Cardiac septum (tissue), 1 donor: ENCODE measurements around the gene RASAL3. TPM values are rescaled to one million over a fixed set of nuclear protein-coding genes. Genes with fewer than 3 reads are reported as not detected.
A peak's percentile ranks its signal among the peaks of the same experiment; 100 is the strongest.

Source experiments
- DNase-seq: peaks from one replicate; pipeline ENCODE4 v3.0.0-alpha.2; 2020; ENCODE audit warnings: low spot score
- intact Hi-C: fragments of 100-400 bp; cut with DNase I; formaldehyde crosslinking; loops from one replicate; pipeline ENCODE4 v1.14.0; 2022
- total RNA-seq: library from RNA; stranded (reverse); fragmentation: NEBNext Ultra II Directional; extraction: Animal tissue kit (Norgen Biotek cat#: 25700); gene quantifications from one replicate; pipeline ENCODE4 v1.2.1, GENCODE V29; 2021
- donor health status: DM: no; HTN: no; CAD: no.

The RASAL3 gene
- total RNA-seq, 1 donor from 2014 or later, result 1.7 TPM

DNA sequence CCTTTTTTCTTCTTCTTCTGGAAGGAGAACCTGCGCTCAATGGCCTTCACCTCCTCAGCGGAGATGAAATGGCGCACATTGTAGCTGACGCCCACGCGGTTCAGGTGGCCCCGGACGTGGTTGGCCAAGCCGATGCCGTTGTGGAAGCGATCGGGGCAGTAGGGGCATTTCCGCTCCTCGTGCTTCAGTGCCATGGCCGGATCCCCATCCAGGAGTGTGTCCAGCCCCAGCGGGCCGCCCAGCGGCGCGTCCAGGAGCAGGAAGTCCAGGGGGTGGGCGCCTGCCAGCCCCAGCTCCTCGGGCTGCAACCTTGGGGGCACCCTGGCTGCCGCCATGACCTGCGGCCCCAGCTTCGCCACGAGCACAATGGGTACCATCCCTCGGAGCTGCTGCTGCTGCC, 25.8 kb downstream of the RASAL3 start:
- intact Hi-C loops, result no loop called here
- no peak for DNase-seq

DNA sequence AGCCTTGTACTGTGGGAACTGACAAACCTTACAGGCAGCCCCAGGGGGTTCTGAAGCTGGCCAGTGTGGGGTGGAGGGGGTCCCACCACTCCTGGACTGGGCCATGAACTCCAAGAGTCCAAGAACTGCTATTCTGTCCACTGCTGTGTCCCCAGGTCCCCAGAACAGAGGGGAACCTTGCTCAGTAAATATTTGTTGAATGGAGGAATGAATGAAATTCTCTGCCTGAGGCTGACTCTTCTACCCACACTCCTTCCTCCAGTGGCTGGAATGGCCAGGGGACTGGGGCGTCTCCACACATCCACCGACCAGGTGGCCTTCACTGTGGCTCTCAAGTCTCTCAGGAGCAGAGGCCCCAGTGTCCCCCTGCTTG, 26.2 kb downstream of the RASAL3 start:
- intact Hi-C loops, result no loop called here
- no peak for DNase-seq

DNA sequence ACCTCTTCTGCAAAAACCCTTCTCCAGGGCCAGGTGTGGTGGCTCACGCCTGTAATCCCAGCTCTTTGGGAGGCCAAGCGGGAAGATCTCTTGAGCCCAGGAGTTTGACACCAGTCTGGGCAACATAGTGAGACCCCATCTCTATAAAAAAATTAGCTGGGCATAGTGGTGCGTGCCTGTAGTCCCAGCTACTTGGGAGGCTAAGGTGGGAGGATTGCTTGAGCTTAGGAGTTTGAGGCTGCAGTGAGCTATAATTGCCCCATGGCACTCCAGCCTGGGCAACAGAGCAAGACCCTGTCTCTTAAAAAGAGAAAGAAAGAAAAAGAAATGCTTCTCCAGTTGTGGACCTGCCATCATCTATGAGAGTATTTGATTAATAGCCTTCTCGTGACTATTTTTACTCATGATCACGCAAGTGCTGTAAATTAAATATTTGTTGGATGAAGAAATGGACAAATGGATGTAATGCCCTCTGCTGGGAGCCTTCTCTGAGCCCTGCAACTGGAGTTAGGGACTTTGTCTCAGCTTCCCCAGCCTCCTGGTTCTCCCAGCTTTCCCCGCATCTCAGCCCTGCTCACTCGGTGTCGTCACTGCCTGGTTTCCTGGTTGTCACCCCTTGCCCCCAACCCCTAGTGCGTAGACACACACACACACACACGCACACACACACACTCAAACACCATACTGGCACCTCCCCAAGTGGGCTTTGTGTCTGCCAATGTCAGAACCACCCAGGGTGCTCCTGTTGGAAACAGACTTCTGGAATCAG, 26.8 kb downstream of the RASAL3 start:
- no peak for DNase-seq
- intact Hi-C loops, result no loop called here

DNA sequence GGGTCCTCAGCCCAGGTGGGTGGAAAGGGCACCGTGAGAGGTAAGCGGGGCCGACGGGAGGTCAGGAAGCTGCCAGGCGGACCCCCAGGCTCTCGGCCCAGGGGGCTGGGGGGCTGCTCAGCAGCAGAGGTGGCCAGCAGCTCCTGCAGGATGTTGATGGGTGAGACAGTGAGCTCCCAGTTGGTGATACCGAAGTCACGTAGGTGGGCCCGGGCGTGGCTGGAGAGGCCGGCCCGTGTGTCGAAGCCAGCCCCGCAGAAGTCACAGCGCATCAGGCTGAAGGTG, 27.6 kb downstream of the RASAL3 start:
- DNase-seq, result no peak
- intact Hi-C loops, result no loop called here

DNA sequence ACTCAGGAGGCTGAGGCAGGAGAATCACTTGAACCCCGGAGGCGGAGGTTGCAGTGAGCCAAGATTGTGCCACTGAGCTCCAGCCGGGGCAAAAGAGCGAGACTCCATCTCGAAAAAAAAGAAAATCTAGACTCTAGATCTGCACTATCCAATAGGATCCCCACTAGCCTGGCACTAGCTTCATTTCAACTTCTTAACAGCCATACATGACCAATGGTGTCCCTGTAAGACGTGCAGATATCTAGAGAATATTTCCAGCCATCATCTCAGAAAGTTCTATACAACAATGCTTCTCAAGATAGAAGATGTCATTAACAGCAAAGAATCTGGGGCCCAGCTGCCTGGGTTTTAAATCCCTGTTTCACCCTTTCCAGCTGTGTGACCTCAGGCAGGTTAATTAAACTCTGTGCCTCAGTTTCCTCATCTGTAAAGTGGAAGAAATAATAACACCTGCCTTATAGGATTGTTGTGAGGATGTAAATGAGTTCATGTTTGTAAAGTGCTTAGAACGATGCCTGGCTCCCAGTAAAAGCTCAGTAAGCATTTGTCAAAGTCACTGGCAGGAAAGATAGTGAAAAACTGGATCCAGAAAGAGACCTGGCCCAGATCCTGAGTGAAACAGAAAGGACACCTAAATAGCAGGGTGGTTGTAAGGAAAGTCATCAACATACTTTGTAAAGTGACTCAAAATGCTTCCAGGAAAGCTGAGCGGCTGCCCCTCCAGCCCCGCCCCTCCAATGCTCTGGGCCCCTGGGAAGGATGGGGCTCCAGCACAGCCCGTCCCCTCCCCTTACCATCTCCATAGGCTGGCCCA, 28.1 kb downstream of the RASAL3 start:
- intact Hi-C loops, result no loop called here
- no peak for DNase-seq

DNA sequence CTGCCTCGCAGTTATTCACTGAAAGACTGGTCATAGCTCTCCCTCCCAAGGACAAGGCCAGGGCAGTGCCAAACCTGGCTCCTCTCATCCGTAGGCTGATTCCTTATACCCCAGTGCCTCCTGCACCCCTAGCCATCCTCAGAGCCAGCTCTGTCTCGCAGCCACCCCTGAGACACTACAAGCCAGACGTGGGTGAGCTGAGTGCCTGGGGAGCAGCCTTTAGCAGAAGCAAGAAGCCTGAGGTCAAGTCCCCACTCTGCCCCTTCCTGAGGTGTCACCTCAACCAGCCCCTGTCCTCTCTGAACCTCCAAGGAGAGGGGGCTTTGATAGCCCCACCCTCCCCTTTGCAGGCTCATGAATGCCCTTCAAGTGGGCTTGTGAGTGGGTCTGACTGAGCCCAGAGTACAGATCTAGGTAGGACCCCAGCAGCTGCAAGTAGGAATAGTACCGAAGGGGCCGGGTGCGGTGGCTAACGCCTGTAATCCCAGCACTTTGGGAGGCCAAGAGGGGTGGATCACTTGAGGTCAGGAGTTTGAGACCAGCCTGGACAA, 30.8 kb downstream of the RASAL3 start:
- intact Hi-C loops, result loop anchor here (2.0 kb wide), 2 partner anchors 15 kb away; partner anchors contain the start of genes AKAP8L and WIZ
- no peak for DNase-seq

DNA sequence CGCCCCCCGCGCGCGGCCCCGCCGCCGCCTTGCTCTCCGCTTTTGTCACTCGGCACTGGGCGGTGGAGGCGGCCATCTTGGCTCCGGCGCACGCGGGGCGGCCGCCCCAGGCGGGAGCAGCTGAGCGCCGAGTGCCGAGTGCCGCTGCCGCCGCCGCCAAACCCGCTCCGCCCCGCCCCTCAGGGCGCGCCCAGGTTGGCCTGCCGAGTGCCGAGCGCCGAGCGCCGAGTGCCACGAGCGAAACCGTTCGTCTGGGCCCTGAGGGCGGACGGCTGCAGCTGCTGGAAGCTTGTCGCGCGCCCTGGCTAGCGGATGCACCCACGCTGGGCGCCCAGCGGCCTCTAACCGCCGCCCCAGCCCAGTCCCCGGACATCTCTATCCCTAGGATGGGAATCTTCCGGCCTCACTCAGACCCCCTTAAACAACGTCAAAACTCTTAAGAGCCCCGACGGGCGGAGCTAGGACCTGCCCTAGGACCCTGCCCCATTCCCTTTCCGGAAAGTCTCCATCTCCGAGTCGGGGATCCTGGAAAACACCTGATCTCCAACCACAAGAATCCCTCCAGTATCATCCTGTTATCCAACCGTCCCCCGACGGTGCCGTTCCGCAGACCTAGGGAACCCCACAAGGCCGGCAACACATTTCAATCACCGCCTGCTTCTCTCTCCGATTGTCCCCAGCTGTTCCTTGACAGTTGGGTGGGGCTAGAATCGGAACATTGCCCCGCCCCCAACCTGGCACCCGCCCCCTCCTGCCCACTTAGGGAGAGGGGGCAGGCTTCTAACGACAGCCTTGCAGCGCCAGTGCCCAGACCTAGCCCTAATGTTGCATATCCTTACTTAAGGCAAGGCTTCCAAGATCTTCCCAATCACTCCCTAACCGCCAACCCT, 31.5 kb downstream of the RASAL3 start:
- intact Hi-C loops, result loop anchor here (2.0 kb wide), 2 partner anchors 14 to 16 kb away; partner anchors contain the start of genes AKAP8L and WIZ
- DNase-seq, result peak; percentile 97

DNA sequence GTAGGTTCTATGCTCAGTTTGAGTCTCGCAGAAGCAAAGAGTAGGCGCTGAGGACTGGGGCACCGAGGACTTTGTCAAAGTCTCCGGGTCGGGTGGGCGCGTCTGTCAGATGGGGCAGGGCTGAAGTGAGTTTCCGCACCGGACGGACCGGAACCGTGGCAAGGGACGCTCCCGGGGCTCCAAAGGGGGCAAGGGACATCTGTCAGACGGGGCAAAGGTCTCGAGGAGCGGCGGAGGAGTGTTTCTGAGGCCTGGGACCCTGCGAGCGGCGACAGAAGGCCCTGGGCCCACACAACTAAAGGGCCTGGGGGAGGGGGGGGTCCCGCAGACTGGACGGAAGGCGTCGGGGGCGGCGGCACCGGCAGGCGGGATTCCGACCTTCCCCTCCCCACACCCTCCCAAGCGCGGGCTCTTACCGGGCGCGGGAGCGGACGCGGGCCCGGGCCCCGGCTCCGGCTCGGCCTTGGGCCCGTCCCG, 32.3 kb downstream of the RASAL3 start:
- intact Hi-C loops, result loop anchor here (2.0 kb wide), 2 partner anchors 13 to 17 kb away; partner anchors contain the start of genes AKAP8L and WIZ
- DNase-seq, result no peak

DNA sequence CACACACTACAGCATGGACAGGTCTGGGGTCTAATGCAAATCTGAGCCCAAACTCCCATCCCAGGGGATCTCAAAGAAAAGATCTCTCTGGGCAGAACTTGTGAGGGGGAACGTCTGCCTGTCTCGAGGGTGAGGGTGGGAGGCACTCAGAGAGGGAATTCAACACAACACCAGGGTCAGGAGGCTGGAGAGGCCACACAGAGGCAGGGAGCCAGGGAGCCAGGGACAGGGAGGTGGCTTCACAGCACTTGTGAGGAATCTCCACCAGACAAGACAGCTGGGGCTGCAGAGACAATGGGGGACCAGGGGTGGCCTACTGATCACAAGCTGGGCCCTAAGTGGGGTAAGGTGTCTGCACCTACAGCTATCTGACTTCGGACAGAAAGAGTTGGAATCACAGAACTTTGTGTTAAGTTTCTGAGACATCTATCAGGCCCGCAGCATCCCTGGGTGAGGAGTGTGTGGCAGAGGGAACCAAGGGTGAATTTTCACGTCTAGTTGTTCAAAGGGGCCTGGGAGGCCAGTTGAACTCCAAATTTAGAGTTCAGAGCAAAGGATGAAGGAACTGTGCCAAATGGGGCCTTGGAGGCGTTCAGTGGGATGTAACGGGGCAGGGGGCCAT, 32.8 kb downstream of the RASAL3 start:
- intact Hi-C loops, result loop anchor here (2.0 kb wide), 2 partner anchors 13 to 17 kb away; partner anchors contain the start of genes AKAP8L and WIZ
- no peak for DNase-seq

DNA sequence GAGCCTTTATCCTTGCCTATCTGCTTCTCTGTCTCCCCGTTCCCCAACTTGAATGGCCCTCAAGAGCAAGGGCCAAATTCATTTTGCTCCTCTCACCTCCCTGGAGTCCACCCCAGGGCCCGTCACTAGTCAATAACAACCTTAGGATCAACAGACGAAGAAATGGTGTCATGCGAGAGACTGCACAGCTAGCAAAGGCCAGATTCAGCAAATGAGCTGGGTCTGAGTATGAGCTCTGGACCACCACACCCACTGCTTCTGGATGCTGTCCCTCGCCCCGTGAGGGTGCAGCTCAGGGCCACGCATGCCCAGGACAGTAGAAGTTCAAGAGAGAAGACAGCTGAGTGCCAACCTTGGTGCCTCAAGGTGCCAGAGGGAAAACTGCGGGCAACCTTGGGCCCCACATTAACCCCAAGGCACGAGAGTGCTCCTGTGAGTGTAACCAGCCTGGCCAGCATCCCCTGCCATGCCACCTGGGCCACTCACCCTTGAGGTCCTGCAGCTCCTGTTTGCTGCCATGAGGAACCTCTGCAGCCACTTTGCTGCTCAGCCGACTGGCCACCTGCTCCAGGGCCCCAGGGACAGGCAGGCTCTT, 33.7 kb downstream of the RASAL3 start:
- intact Hi-C loops, result no loop called here
- DNase-seq, result no peak

DNA sequence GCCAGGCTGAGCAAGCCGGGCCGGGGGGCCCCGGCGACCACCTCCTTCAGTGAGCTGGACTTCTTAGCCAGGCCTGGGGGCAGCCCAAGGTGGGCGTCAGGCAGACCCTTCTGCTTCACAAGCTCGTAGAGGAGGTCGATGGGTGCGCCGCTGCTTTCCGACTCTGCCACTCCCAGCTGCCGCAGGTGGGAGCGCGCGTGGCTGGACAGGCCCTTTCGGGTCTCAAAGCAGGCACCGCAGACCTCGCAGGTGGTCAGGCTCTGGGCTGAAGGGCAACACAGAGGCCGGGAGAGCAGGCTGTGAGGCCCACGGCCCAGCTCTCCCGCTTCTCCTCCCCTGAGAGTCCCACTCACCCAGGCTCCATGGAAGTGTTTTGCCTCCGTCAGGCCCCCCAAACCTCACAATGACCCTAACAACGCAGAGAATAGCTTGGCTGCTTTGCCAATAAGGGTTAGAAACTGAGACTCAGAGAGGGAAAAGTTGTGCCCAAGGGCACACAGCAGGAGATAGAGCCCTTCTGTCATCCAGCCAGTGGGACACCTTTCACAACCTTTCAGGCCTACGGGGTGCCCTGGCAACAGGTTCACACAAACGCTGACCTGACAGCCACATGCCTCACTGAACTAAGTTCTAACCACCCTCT, 34.4 kb downstream of the RASAL3 start:
- DNase-seq, result no peak
- intact Hi-C loops, result no loop called here

DNA sequence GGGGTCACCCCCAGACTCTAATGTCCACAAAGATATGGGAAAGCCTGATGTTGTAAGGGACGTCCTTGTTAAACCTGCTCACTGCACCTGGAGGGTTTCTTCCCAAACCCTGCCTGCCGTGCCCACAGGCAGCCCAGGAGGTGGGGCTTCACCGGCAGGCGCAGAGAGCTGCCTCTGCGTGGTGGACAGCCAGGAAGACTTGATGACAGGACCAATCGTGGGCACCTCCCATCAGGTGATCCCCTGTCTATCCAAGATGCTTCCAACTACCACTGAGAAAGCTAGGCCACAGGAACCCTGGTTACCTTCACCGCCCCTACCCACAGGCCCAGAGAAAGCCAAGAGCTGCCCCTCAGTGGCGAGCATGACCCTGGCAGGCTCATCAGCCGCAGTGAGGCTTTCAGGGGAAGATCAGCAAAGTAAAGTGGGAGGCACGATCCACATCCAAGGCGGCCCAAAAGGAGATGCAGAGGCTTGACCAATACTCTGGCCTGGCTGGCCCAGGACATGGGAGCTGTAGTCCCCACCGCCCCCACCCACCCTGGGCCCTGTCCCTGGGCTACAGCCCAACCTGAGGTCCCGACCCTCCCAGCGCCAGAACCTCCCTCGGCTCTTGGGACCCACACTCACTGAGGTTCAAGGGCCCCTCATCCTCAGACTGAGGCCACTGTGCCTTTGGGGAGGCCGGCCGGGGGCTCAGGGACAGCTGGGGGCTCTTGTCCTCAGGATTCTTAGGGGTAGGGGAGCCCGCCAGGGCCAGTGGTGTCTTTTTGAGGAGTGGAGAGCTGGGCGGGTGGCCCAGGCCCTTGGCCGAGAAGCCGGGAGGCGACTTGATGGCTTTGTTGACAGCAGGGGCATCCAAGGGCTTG, 35.2 kb downstream of the RASAL3 start:
- no peak for DNase-seq
- intact Hi-C loops, result no loop called here

DNA sequence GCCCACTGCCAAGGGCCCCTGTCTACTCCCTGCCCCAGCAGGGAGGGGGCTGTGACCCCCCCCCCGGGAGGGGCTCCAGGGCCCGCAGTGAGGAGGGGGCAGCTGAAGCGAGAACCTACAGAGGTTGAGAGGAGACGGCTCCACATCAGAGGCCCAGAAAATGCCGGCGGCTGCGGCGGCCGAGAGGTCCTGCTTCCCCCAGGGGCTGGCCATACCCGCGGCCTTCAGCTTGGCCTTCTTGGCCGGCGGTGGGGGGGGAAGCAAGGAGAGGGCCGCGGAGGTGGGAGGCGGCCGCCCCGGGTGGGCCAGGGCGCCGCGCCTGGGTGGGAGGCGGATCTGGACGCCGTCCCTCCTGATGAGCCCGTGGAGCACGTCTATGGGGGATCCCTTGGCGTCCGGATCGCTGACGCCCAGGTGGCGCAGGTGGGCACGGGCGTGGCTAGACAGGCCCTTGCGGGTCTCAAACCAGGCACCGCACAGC, 36.3 kb downstream of the RASAL3 start:
- DNase-seq, result no peak

DNA sequence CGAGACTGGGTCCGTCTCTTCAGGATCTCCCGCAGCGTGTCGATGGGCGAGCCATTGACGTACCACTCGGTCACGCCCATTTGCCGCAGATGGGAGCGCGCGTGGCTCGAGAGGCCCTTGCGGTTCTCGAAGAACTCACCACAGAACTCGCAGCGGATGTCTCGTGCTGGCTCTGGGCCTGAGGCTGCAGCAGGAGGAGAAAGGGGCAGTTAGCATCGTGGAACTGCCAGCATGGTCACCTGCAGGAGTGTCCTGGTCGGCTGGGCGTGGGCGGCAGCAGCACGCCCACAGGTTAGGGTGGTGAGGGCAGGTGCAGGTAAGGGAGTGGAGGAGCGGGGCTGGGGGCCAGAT, 37.0 kb downstream of the RASAL3 start:
- intact Hi-C loops, result no loop called here
- DNase-seq, result no peak

More for the DNA sequence above, 36.3 kb downstream of the RASAL3 start:
- intact Hi-C loops, result no loop called here

DNA sequence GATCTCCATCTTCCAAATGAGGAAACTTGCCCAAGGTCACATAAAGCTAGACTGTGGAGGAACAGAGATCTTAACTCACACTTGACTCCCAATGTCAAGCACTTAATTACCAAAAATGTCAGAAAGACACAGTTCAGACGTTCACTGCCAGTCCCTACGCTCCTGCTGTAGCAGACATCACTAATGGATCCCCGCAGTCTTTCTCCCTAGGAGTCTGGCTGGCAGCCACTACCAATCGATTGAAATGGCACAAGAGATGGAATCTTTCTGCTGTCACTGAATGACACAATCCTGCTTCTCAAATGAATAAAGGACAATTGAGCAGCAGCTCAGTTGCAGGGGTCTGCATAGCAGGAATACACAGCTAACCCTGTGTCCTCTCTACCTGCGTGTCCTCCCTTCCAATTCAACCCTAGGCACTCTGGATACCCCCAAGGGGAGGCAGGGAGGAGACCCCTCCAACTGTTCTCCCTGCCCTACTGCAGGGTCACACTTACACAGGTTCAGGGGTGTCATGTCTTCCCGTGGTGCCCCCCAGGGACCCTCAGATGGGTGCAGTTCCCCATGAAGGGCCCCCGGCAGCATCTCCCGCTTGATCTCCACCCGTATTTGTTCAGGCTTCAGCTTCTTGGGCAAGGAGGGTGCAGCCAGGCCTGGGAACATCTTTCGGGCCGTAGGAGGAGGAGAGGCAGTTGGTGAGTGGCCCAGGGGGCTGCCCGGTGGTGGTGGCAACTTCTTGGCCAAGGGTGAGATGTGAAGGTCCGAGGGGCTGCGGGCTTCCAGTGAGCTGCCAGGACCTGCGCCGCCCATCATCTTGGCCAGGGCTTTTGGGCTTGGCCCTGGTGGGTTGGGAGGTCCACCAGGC, 37.6 kb downstream of the RASAL3 start:
- intact Hi-C loops, result no loop called here
- DNase-seq, result no peak

DNA sequence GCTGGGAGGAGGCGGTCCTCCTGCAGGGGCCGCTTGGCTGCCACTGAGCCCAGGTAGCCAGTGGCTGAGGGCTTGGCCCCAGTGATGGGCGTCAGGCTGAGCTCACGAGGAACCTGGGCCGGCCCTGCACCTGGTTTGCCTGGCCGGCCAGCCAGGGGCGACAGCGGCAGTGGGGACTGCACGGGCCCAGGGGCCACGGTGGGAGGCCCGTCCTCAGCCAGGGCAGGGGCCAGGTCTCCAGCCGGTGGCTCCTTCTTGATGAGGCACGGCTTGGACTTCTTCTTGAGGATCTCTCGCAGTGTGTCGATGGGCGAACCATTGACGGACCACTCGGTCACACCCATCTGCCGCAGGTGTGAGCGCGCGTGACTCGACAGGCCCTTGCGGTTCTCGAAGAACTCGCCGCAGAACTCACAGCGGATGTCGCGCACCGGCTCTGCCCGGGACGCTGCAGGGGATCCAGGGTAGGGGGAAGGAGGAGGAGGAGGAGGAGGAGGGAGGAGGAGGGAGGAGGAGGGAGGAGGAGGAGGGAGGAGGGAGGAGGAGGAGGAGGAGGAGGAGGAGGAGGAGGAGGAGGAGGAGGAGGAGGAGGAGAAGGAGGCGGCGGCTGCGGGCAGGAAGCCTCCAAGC, 38.9 kb downstream of the RASAL3 start:
- DNase-seq, result no peak
- intact Hi-C loops, result no loop called here
